DMS114 treated with DMSO at 0.1 percent for 48 hours (cell line): Measurements from ENCODE around the gene YIPF1.
"Not testable (repeated sequence)": the region's sequence is repeated elsewhere in the genome, so short reads cannot be mapped to it uniquely, and the experiment has no call there.

Source experiments
- DNase-seq: peaks from one replicate; lab custom pipeline; 2025; ENCODE audit not compliant: unreplicated experiment; lab: John Stamatoyannopoulos, UW

YIPF1 gene

DNA sequence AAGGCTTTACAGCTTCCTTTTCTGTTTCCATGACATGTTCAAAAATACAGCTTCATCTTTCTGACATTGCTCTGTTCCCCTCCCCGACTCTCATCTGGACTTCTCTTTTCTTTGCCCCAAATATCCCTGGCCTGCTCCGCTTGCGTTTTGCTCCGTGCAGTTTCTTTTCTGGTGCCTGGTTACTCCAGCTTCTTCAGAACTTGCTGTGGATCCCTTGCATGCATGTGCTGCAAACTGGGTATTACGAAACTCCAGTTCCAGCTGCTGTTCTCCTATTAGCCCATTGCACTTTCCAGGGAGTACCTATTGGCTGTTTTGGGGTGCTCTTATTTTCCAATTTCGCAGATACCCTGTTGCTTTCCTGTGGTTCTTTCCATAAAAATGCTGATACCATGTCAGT lies 41.6 kb downstream of the YIPF1 start:
- DNase-seq: no peak

DNA sequence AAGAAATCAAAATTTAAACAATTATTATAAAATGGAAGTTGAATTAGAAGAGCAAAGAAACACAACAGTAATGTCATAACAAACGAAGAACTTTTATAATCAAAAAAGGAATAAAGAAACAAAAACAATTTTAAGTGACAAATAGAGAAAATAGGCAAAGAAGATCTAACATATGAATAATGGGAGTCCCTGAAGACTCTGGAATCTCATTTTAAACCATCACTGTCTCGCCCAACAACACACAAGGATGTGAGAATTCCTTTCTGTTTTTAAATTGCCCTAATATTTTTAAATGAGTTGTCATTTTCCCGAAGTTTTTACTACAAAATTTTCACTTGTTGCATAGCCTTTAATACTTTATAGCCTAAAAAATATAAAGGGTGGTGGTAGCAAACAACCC lies 47.2 kb downstream of the YIPF1 start:
- DNase-seq: no peak

DNA sequence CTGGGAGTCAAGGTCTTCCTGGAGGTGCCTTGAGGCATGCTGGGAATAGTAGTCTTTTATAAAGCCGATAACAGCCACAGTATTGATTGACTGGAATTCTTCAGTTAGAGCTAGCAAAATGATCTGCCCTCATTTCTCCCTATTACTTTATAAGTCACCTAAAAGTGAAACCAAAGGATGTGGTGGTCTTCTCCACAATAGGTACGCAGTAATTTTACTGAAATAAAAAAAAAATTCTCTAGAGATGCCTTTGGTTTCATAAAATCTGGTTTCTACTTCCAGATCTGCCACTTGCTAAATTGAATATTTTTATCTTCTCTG lies 51.0 kb downstream of the YIPF1 start:
- DNase-seq: no peak

DNA sequence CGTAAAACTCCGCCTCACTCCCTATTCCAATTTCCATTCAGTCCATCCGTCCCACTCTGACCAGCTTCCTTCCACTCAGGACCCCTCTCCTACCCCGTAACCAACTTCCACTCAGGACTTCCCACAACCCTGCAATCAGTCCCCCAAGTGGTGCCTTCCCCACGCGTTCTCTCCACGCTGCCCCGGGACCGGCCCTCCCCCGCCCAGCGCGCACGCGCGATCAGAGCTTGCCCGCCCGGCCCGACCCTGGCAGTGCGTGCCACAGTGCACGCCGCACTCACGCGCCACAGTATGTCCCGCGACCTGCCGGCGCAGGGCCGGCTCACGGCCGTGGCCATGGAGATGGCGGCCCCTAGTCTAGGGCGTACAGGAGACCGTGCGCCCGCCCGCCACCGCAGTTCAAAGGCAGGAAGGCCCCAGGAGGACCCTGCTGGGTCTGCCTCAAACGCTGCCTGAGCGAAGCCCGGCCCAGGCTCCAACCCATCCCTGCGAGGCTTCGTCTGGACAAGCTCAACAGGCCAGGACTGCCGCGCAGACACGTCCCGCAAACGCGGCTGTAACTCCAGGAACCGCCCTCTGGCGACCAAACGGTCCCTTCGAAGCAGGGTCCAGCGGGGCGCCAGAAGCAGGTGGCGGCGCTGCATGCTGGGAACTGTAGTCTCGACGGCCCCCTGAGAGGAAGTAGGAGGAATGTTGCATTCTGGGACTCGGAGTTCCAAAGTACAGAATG lies 51.5 kb downstream of the YIPF1 start, which contains the start of gene NDC1:
Gene NDC1 (minus strand): TSS at position 373 of the 730 bp plus-strand sequence. CDS start 35 bp downstream, at position 338.
- DNase-seq: peak; percentile 98

DNA sequence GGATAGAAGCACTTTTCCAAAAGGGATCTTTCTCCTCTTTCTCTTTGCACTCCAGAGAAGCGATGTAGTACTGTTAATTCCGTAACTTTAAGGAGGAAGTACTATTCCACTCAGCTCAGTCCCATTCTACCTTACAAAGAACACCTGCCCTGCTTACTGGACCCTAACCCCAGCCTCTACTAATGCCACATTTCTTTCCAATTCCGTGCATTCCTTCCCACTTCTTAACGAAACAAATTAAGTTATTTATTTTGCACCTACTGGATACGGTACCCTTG lies 52.0 kb downstream of the YIPF1 start:
- no peak for DNase-seq

DNA sequence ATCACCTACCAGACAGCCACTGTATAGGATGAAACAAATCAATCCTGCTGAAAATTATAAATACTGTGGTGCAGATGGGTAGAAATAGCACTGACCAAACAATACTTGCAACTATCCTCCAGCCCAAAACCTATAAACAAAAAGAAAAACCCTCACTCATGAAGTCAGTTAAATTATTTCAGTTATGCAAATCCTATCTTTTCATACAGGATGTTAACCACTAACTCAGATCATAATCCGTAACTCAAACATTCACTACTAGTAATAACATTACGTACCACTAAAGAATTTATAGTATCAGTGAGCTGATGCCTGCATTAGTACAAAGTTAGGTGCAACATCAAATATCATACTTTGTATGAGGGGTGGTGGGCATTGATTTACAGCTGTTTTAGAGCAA lies 54.1 kb downstream of the YIPF1 start:
- DNase-seq: no peak

DNA sequence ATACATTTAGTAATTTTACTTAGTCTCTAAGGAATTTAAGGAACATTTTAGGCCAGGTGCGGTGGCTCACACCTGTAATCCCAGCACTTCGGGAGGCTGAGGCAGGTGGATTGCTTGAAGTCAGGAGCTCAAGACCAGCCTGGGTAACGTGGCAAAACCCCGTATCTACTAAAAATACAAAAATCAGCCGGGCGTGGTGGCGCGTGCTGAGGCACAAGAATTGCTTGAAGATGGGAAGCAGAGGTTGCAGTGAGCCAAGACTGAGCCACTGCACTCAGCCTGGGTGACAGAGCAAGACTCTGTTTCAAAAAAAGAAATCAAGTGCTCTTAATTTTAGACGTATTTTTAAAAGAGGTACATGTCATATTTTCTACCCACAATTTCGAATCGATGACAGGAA lies 54.8 kb downstream of the YIPF1 start:
- no peak for DNase-seq

DNA sequence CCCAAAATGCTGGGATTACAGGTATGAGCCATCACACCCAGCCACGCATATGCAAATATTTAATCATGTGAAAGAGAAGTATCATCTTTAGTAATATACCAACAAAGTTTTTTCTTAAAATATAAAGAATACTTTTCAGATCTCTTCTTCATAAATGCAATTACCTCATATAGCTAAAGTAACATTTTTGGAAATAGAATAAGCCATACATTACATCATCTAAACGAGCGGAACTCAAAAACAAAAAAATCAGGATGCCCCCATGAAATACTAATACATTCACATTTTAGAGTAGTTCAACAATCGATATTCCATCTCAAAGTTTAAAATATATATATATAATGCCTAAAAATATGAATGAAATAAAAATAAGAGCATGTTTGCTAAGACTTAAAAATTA lies 56.2 kb downstream of the YIPF1 start:
- DNase-seq: no peak

DNA sequence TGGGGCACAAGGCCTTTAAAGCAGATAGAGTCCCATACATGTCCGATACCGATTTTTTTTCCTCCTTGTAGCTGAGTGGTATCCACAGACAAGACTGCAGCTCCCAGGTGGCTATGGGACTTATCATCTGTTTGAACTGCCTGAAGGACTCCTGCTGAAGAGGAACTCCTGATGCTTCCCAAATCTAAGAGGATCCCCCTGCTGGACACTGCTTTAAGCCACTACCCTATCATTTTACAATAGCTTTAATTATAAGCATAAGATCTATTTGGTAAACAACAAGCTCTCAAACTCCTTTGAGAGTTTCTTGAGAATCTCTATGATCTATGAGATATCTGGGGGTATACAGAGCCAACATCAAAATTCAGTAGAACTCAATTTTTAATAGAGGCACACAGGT lies 63.2 kb downstream of the YIPF1 start:
- DNase-seq: peak; percentile 7

DNA sequence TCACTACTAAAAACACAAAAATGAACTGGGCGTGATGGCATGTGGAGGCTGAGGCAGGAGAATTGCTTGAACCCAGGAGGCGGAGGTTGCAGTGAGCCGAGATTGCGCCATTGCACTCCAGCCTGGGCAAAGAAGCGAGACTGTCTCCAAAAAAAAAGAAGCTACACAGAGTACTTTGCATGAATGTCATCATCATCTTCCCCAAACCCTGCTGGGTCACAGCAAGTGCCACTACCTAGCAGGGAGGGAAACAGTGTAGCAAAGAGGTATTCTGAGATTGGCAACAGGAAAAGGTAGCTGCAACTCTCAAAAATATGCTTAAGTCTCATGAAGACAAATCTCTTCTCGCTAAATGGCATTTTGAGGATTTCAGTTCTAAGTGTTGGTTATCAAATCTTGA lies 64.3 kb downstream of the YIPF1 start:
- DNase-seq: no peak

DNA sequence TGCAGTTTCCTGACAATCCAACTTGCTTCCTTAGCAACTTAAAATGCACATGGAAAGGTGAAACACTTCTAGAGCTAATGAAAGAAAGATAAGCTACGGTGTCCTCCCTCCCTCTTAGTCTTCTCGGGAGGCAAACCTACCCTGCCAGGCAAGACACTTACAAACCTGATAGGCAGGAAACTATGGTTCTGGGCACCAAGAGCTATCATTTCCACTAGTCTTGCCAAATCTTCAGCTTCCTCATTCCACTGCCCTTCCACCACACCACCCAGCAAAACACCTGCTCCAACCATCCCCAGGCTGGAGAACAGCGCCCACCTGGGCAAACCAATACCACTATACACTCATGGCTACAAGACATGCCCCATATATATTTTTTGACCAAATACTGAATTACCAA lies 66.7 kb downstream of the YIPF1 start:
- no peak for DNase-seq

DNA sequence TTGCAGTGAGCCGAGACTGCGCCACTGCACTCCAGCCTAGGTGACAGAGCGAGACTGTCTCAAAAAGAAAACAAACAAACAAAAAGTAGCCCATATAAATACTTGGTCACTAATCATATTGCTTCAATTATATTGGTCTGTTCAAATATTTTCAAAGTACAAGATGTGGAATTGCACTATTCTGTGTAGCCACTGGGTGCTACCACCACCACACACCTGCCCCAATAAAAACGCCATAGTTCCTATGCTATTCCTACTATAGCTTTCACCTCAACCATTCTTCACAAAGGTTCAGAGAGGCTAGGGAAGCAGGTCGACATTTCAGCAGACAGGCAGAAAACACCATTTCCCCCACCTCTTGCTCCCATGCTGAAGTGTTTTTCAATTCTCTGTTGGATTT lies 68.2 kb downstream of the YIPF1 start:
- no peak for DNase-seq

DNA sequence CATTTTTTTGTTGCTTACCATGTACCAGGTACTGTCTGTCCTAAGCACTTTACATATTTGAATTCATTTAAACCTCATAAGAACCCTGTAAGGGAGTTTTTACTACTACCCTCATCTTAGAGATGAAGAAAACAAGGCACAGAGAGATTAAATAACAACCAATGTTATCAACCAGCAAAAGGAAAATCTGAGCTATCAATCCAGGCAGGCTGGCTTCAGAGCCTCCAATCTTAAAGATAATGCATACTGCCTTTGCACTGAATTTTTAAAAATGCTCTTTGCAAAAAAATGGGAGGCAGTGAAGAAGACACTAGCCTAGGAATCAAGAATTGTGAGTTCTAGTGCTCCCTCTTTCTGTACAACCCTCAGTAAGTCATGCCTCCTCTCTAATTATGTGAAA lies 70.2 kb downstream of the YIPF1 start:
- DNase-seq: no peak

DNA sequence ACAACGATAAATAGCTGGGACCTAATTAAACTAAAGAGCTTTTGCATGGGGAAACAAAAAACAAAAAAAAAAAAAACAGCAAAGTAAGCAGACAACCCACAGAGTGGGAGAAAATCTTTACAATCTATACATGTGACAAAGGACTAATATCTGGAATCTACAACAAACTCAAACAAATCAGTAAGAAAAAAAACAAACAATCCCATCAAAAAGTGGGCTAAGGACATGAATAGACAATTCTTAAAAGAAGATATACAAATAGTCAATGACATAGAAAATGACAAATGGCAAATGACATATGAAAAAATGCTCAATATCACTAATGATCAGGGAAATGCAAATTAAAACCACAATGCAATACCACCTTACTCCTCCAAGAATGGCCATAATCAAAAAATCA lies 73.0 kb downstream of the YIPF1 start:
- not testable (repeated sequence) for DNase-seq

DNA sequence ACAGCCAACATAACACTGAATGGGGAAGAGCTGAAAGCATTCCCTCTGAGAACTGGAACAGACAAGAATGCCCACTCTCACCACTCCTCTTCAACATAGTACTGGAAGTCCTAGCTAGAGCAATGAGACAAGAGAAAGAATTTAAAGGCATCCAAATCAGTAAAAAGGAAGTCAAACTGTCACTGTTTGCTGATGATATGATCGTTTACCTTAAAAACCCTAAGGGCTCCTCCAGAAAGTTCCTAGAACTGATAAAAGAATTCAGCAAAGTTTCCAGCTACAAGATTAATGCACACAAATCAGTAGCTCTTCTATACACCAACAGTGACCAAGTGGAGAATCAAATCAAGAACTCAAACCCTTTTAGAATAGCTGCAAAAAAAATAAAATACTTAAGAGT lies 74.1 kb downstream of the YIPF1 start:
- not testable (repeated sequence) for DNase-seq

DNA sequence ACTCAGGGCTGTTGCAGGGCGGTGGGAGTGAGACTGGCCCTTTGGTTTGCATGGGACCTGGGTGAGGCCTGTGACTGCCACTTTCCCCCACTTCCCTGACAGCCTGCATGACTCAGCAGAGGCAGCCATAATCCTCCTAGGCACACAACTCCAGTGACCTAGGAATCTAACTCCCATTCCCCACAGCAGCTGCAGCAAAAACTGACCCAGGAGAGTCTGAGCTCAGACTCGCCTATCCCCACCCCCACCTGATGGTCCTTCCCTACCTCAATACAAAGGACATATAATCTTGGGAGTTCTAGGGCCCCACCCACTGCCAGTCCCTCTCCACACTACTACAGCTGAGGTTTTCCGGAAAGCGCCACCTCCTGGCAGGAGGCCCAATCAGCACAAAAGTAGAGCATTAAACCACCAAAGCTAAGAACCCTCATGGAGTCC lies 78.2 kb downstream of the YIPF1 start:
- no peak for DNase-seq

DNA sequence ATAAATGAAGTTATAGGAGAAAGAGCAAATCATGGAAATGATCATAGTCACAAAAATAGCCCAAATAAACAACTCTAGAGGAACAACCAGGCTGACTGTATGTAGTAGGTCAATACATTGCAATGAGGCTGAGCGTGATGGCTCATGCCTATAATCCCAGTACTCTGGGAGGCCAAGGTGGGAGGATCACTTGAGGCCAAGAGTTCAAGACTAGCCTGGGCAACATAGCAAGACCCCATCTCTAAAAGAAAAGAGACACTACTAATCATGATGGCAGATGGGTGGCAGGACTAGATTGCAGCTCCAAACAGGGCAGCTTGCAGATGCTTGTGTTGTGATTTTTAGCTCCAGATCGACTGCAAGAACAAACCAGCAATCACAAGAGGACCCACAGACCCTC lies 79.1 kb downstream of the YIPF1 start:
- DNase-seq: no peak

DNA sequence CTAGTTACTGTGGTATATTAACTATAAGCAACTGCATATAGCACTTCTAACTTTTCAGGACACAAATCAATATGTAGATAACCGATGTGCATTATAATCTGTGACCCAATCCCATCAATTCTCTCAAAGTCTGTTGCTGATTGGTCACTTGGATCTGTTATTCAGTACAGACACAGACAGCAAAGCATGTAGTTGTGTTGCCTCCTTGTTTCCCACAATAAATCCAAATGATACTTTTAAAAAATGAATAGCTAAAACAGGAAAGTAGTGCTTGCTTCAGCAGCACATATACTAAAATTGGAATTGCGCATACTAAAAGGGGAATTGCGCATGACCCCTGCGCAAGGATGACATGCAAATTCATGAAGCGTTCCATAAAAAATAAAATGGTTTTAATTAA lies 79.6 kb downstream of the YIPF1 start:
- no peak for DNase-seq

DNA sequence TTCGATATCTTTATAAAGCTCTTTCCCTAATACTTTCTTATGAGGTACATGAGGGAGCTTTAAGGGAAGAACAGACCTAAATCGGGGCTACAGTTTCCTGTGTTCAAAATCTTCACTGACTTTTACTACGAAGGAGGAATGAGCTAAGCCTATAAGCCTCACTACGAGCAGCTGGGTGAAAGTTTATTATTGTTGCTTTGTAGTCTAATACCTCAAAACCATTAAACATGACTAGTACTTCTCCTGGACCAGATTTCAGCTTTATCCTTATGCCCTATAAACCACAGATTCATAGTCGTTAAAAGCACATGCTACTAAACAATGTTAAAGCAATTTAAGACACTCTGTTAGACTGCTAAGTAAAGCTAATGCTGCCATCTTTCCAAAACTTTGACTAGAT lies 81.7 kb downstream of the YIPF1 start:
- DNase-seq: no peak

DNA sequence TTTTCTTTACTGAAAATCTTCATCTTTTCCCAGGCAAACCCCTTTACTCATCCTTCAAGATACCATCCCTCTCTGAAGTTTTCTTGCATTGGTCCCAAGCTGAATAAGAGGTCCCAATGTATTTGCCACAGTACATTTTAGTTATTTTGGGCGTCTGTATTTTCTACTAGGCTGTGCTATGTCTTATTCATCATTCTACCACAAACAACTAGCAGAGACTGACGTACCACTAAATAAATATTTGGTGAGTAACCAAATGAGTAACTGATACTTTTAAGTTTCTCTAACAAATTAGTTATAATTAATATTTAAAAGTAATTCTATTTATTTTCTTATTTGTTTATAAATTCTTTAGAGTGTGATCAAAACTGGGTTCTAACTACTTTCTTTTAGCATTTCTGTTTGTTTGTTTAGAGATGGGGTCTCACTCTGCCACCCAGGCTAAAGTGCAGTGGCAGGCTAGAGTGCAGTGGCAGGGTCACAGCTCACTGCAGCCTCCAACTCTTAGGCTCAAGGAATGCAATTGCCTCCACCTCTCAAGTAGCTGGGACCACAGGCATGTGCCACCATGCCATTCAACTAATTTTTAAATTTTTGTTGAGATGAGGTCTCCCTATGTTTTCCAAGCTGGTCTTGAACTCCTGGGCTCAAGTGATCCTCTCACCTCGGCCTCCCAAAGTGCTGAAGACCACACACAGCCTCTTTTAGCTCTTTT lies 84.6 kb downstream of the YIPF1 start:
- no peak for DNase-seq

DNA sequence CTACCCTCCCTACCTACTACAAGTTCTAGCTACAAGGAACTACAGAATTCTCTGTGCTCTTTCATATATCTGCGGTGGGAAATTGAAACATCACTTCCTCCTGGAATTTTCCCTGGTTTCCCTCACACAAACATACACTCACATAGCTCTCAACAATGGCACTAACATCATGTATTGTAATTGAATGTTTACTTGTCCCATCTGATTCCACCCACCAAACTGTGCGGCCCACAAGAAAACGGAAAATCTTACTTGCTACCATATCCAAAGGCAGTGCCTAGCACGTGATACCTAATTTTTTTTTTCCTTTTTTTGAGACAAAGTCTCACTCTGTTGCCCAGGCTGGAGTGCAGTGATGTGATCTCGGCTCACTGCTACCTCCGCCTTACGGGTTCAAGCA lies 85.4 kb downstream of the YIPF1 start:
- DNase-seq: no peak
